ENCODE data around the gene ARSK.
A peak's percentile ranks its signal among the peaks of the same experiment; 100 is the strongest.
"Not testable (repeated sequence)": the region's sequence is repeated elsewhere in the genome, so short reads cannot be mapped to it uniquely, and the experiment has no call there.

ARSK gene

GRCh38 chr5:95632942-95633341 lies 78.0 kb downstream of the ARSK start:
- H3K27ac Mint-ChIP-seq; intact Hi-C loops (cut with micrococcal nuclease): not testable (repeated sequence)
- peaks cover 27% of the 10 kb centered on the region for H3K4me1 Mint-ChIP-seq (ENCODE audit: low read depth)

GRCh38 chr5:95633671-95634070 lies 78.8 kb downstream of the ARSK start:
- Mint-ChIP-seq H3K36me3 (ENCODE audit: low read depth) (no peaks in the 10 kb centered on the region), H3K4me3 (no peak overlapping the region), H3K27me3 (no peaks in the 10 kb centered on the region), H3K27ac (no peak overlapping the region), H3K9me3 (peaks cover 9% of the 10 kb centered on the region), H3K4me1 (ENCODE audit: low read depth) (peaks cover 21% of the 10 kb centered on the region)
- intact Hi-C loops (cut with micrococcal nuclease), result no loop called here

More at GRCh38 chr5:95632942-95633341, 78.0 kb downstream of the ARSK start:
- not testable (repeated sequence) for H3K27me3 Mint-ChIP-seq; H3K36me3 Mint-ChIP-seq (ENCODE audit: low read depth); H3K9me3 Mint-ChIP-seq; H3K4me3 Mint-ChIP-seq

- Mint-ChIP-seq H3K27me3 (no peaks in the 10 kb centered on the region), H3K4me1 (ENCODE audit: low read depth) (peaks cover 16% of the 10 kb centered on the region), H3K36me3 (ENCODE audit: low read depth) (no peaks in the 10 kb centered on the region), H3K4me3 (no peak overlapping the region), H3K27ac (no peak overlapping the region), H3K9me3 (peaks cover 9% of the 10 kb centered on the region)
- intact Hi-C loops (cut with micrococcal nuclease), result no loop called here
These were observed 79.2 kb downstream of the ARSK start for GRCh38 chr5:95634081-95634480.

GRCh38 chr5:95638632-95639031 lies 83.7 kb downstream of the ARSK start:
- H3K4me1 Mint-ChIP-seq (ENCODE audit: low read depth), result no peaks in the 10 kb centered on the region
- H3K27me3 Mint-ChIP-seq, result peaks cover 2% of the 10 kb centered on the region
- H3K36me3 Mint-ChIP-seq (ENCODE audit: low read depth), result no peaks in the 10 kb centered on the region

GRCh38 chr5:95641741-95642220 lies 86.9 kb downstream of the ARSK start:
- Mint-ChIP-seq H3K27me3 (peaks cover 2% of the 10 kb centered on the region), H3K9me3 (no peaks in the 10 kb centered on the region), H3K27ac (no peak overlapping the region), H3K4me1 (ENCODE audit: low read depth) (peaks cover 6% of the 10 kb centered on the region), H3K4me3 (no peak overlapping the region), H3K36me3 (ENCODE audit: low read depth) (no peaks in the 10 kb centered on the region)
- intact Hi-C loops (cut with micrococcal nuclease), result loop anchor here (10.0 kb wide), 2 partner anchors 323 to 963 kb away; partner anchors contain the start of gene ELL2

More at GRCh38 chr5:95638632-95639031, 83.7 kb downstream of the ARSK start:
- Mint-ChIP-seq H3K27ac (no peak overlapping the region), H3K9me3 (no peaks in the 10 kb centered on the region), H3K4me3 (no peak overlapping the region)
- intact Hi-C loops (cut with micrococcal nuclease), result no loop called here

GRCh38 chr5:95643152-95643551 lies 88.3 kb downstream of the ARSK start:
- intact Hi-C loops (cut with micrococcal nuclease), result loop anchor here (10.0 kb wide), 2 partner anchors 322 to 962 kb away; partner anchors contain the start of gene ELL2
- Mint-ChIP-seq H3K9me3 (no peaks in the 10 kb centered on the region), H3K4me1 (ENCODE audit: low read depth) (peaks cover 6% of the 10 kb centered on the region), H3K27me3 (peaks cover 2% of the 10 kb centered on the region), H3K4me3 (no peak overlapping the region), H3K36me3 (ENCODE audit: low read depth) (no peaks in the 10 kb centered on the region), H3K27ac (no peak overlapping the region)

GRCh38 chr5:95644351-95645042 lies 89.6 kb downstream of the ARSK start:
- Mint-ChIP-seq H3K4me3 (no peak overlapping the region), H3K36me3 (ENCODE audit: low read depth) (no peaks in the 10 kb centered on the region), H3K9me3 (no peaks in the 10 kb centered on the region), H3K4me1 (ENCODE audit: low read depth) (peaks cover 6% of the 10 kb centered on the region), H3K27ac (no peak overlapping the region), H3K27me3 (no peaks in the 10 kb centered on the region)
- intact Hi-C loops (cut with micrococcal nuclease), result loop anchor here (10.0 kb wide), 2 partner anchors 320 to 960 kb away; partner anchors contain the start of gene ELL2

GRCh38 chr5:95646226-95646568 lies 91.3 kb downstream of the ARSK start:
- peak overlapping the region; percentile 92 for H3K27ac Mint-ChIP-seq
- H3K4me3 Mint-ChIP-seq; H3K4me1 Mint-ChIP-seq (ENCODE audit: low read depth); H3K27me3 Mint-ChIP-seq; H3K9me3 Mint-ChIP-seq; H3K36me3 Mint-ChIP-seq (ENCODE audit: low read depth): not testable (repeated sequence)
- intact Hi-C loops (cut with micrococcal nuclease), result loop anchor here (2.0 to 10.0 kb wide), 3 partner anchors 197 to 959 kb away; partner anchors contain the start of gene ELL2

GRCh38 chr5:95646569-95647431 lies 91.9 kb downstream of the ARSK start, which contains the start of gene RFESD:
TSS of gene RFESD (plus strand) at chr5:95646777. CDS start at chr5:95652272, 5,495 bp downstream.
- intact Hi-C loops (cut with micrococcal nuclease), result loop anchor here (2.0 to 10.0 kb wide), 3 partner anchors 196 to 958 kb away; partner anchors contain the start of gene ELL2
- Mint-ChIP-seq H3K4me3 (peak within 1 kb of the TSS; percentile 77), H3K36me3 (ENCODE audit: low read depth) (no peaks in the 10 kb centered on the region), H3K27me3 (no peaks in the 10 kb centered on the region), H3K27ac (peak within 1 kb of the TSS; percentile 92), H3K9me3 (no peaks in the 10 kb centered on the region), H3K4me1 (ENCODE audit: low read depth) (peaks cover 6% of the 10 kb centered on the region)

GRCh38 chr5:95647886-95648860 lies 93.3 kb downstream of the ARSK start:
- no peak overlapping the region for H3K27ac Mint-ChIP-seq
- H3K9me3 Mint-ChIP-seq, result no peaks in the 10 kb centered on the region
- no peaks in the 10 kb centered on the region for H3K27me3 Mint-ChIP-seq
- H3K4me3 Mint-ChIP-seq, result no peak overlapping the region
- H3K36me3 Mint-ChIP-seq (ENCODE audit: low read depth), result no peaks in the 10 kb centered on the region
- intact Hi-C loops (cut with micrococcal nuclease), result loop anchor here (2.0 to 10.0 kb wide), 3 partner anchors 195 to 957 kb away; partner anchors contain the start of gene ELL2
- H3K4me1 Mint-ChIP-seq (ENCODE audit: low read depth), result peaks cover 6% of the 10 kb centered on the region

GRCh38 chr5:95649274-95649673 lies 94.4 kb downstream of the ARSK start:
- Mint-ChIP-seq H3K36me3 (ENCODE audit: low read depth) (no peaks in the 10 kb centered on the region), H3K4me1 (ENCODE audit: low read depth) (peaks cover 4% of the 10 kb centered on the region), H3K9me3 (no peaks in the 10 kb centered on the region), H3K4me3 (no peak overlapping the region), H3K27me3 (no peaks in the 10 kb centered on the region), H3K27ac (no peak overlapping the region)
- intact Hi-C loops (cut with micrococcal nuclease), result loop anchor here (10.0 kb wide), 2 partner anchors 316 to 956 kb away; partner anchors contain the start of gene ELL2

GRCh38 chr5:95649842-95650620 lies 95.1 kb downstream of the ARSK start:
- Mint-ChIP-seq H3K9me3 (no peaks in the 10 kb centered on the region), H3K36me3 (ENCODE audit: low read depth) (no peaks in the 10 kb centered on the region), H3K27me3 (no peaks in the 10 kb centered on the region), H3K27ac (no peak overlapping the region), H3K4me3 (no peak overlapping the region), H3K4me1 (ENCODE audit: low read depth) (no peaks in the 10 kb centered on the region)
- intact Hi-C loops (cut with micrococcal nuclease), result loop anchor here (10.0 kb wide), 2 partner anchors 315 to 955 kb away; partner anchors contain the start of gene ELL2
